ENCODE measurements around the gene MAGI2.

Gene MAGI2

GRCh38 chr7:79212334-79212733, 241.1 kb downstream of the MAGI2 start:
- H3K27ac ChIP-seq: no peak overlapping the region
- no peak for TF ChIP-seq CTCF (IDR thresholded peaks at IDR 0.05)
- H3K27me3 ChIP-seq: no peaks in the 10 kb centered on the region

GRCh38 chr7:79211724-79212123, 241.7 kb downstream of the MAGI2 start:
- Histone ChIP-seq H3K4me1 (ENCODE audit: control insufficient read depth in 1 of 2, insufficient read depth in 1 of 2, low read depth in 1 of 2, low read length in 1 of 2) (no peaks in the 10 kb centered on the region), H3K27me3 (no peaks in the 10 kb centered on the region), H3K27ac (no peak overlapping the region), H3K9me3 (no peaks in the 10 kb centered on the region), H3K36me3 (no peaks in the 10 kb centered on the region), H3K4me3 (ENCODE audit: low read depth in 1 of 2, low read length in 1 of 2) (no peak overlapping the region)
- TF ChIP-seq CTCF (IDR thresholded peaks at IDR 0.05): no peak

More at GRCh38 chr7:79212334-79212733, 241.1 kb downstream of the MAGI2 start:
- H3K4me3 ChIP-seq (ENCODE audit: low read depth in 1 of 2, low read length in 1 of 2): no peak overlapping the region
- no peaks in the 10 kb centered on the region for H3K9me3 ChIP-seq
- H3K36me3 ChIP-seq: no peaks in the 10 kb centered on the region
- no peaks in the 10 kb centered on the region for H3K4me1 ChIP-seq (ENCODE audit: control insufficient read depth in 1 of 2, insufficient read depth in 1 of 2, low read depth in 1 of 2, low read length in 1 of 2)

- TF ChIP-seq CTCF (IDR thresholded peaks at IDR 0.05): no peak
- Histone ChIP-seq H3K4me3 (ENCODE audit: low read depth in 1 of 2, low read length in 1 of 2) (no peak overlapping the region), H3K27me3 (no peaks in the 10 kb centered on the region), H3K9me3 (no peaks in the 10 kb centered on the region), H3K27ac (no peak overlapping the region), H3K4me1 (ENCODE audit: control insufficient read depth in 1 of 2, insufficient read depth in 1 of 2, low read depth in 1 of 2, low read length in 1 of 2) (no peaks in the 10 kb centered on the region), H3K36me3 (no peaks in the 10 kb centered on the region)
Observed at GRCh38 chr7:79199961-79200360, 253.5 kb downstream of the MAGI2 start.

GRCh38 chr7:79199266-79199665, 254.2 kb downstream of the MAGI2 start:
- H3K27me3 ChIP-seq: no peaks in the 10 kb centered on the region
- no peak overlapping the region for H3K4me3 ChIP-seq (ENCODE audit: low read depth in 1 of 2, low read length in 1 of 2)
- H3K36me3 ChIP-seq: no peaks in the 10 kb centered on the region
- no peak for TF ChIP-seq CTCF (IDR thresholded peaks at IDR 0.05)
- H3K9me3 ChIP-seq: no peaks in the 10 kb centered on the region
- no peak overlapping the region for H3K27ac ChIP-seq
- H3K4me1 ChIP-seq (ENCODE audit: control insufficient read depth in 1 of 2, insufficient read depth in 1 of 2, low read depth in 1 of 2, low read length in 1 of 2): no peaks in the 10 kb centered on the region

GRCh38 chr7:79185605-79186004, 267.9 kb downstream of the MAGI2 start:
- Histone ChIP-seq H3K27me3 (no peaks in the 10 kb centered on the region), H3K36me3 (no peaks in the 10 kb centered on the region), H3K27ac (no peak overlapping the region), H3K4me3 (ENCODE audit: low read depth in 1 of 2, low read length in 1 of 2) (no peak overlapping the region), H3K4me1 (ENCODE audit: control insufficient read depth in 1 of 2, insufficient read depth in 1 of 2, low read depth in 1 of 2, low read length in 1 of 2) (no peaks in the 10 kb centered on the region), H3K9me3 (no peaks in the 10 kb centered on the region)
- no peak for TF ChIP-seq CTCF (IDR thresholded peaks at IDR 0.05)

- Histone ChIP-seq H3K4me3 (ENCODE audit: low read depth in 1 of 2, low read length in 1 of 2) (no peak overlapping the region), H3K36me3 (no peaks in the 10 kb centered on the region), H3K9me3 (no peaks in the 10 kb centered on the region), H3K27ac (no peak overlapping the region), H3K27me3 (no peaks in the 10 kb centered on the region), H3K4me1 (ENCODE audit: control insufficient read depth in 1 of 2, insufficient read depth in 1 of 2, low read depth in 1 of 2, low read length in 1 of 2) (no peaks in the 10 kb centered on the region)
- TF ChIP-seq CTCF (IDR thresholded peaks at IDR 0.05): no peak
Observed at GRCh38 chr7:79182283-79182682, 271.2 kb downstream of the MAGI2 start.

Measured in neutrophil (primary cell).